ENCODE measurements around the gene RAB25.

The RAB25 gene

DNA sequence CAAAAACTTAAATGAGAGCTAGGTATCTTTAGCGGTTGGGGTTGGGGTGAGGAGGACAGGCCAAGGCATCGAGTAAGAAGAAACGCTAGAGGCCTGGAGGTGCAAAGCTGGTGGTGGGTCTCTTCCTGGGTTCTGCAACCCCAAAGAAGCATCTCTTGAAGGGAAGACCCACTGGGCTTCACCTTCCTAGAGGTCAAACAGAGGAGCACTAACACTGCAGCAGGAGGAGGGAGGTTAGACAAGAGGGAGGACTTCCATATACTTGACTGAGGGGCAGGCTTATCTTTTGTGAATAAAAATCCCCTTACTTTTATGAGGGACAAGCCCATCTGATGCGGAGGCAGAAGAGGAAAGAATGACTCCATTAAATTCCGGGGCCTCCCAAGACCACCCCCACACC lies 18.8 kb downstream of the RAB25 start:
- no peak for DNase-seq
- TF ChIP-seq POLR2A (IDR thresholded peaks at IDR 0.05; ENCODE audit: low read length), result no peak
- no peak for TF ChIP-seq GATA1 (IDR thresholded peaks at IDR 0.05; ENCODE audit: low read depth, low read length)

DNA sequence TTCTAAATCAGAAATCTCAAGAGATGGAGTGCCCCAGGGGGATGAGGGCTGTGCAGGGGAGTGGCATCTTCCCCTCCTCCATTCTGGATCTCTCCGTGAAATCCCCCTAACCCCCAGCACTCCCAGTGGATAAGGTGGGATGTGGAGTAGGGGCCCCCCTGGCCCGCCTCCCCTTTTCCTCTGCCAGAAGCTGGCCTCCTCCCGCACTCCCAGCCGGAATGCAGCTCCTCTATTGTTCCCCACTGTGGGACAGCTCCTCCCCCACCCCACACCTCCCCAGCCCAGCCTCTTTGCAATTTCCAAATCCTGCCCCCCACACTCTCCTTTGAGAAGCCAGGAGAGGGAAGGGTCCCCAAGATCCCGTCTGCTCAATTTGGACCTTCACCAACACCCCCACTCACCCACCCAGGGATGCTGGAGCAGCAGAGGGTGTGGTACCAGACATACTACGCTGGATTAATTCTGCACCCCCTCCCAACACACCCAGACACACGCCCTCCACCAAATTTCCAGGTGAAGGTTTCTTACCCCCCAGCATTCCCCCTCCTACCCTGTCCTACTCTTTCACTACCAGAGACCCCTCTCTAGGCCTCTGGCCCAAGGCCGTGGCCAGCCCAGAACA lies 19.4 kb downstream of the RAB25 start:
- TF ChIP-seq POLR2A (IDR thresholded peaks at IDR 0.05; ENCODE audit: low read length), result no peak
- TF ChIP-seq GATA1 (IDR thresholded peaks at IDR 0.05; ENCODE audit: low read depth, low read length), result no peak

DNA sequence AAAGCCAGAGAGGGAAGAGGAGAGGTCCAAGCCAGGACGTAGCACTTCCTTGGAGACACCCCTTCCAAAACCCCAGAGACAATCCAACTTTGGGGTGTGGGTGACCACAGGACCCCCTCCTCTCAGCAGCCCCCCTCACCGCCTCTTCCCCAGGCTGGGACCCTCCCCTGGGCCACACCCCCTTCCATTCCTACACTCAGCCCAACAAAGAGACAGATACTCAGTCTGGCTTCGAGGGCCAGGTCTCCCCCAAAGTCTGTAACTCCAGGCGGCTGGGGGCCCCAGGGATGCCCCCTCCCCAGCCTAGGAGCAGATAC lies 19.9 kb downstream of the RAB25 start:
- DNase-seq, result no peak
- TF ChIP-seq GATA1 (IDR thresholded peaks at IDR 0.05; ENCODE audit: low read depth, low read length), result no peak
- TF ChIP-seq POLR2A (IDR thresholded peaks at IDR 0.05; ENCODE audit: low read length), result no peak

More for the DNA sequence above, 19.4 kb downstream of the RAB25 start:
- no peak for DNase-seq

DNA sequence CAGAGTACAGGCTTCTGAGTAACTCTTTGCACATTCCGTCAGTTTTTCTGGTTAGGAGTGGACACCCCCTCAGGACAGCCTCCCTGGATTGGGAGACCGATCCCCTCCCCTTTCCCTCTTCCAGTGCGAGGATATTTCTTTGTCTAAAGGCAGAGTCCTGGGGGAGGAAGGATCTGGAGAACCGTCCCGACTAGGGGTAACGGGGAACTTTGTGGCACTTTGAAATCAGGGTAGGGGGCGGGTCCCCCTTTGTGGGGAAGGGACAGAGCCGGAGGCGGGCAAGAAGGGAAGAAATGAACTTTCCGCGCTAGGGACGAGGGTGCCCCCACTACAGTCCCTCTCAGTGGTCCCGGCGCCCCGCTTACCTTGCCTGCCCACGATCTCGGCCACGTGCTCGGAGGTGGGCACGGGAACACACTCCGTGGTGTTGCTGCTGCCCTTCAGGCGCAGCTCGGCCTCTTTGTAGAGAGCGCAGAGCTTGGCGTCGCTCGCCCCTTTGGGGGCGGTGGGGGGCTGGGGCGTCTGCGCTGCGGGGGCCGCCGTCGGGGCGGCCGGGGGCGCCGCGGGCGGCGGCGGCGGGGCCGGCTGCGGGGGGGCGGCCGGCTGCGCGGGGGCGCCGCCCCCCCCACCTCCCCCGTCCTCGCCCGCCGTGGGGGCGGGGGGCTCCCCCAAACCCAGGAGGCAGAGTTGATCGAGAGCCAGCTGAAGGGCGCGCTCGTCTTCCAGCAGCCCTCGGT lies 20.4 kb downstream of the RAB25 start:
- DNase-seq, result no peak
- no peak for TF ChIP-seq POLR2A (IDR thresholded peaks at IDR 0.05; ENCODE audit: low read length)
- no peak for TF ChIP-seq GATA1 (IDR thresholded peaks at IDR 0.05; ENCODE audit: low read depth, low read length)

DNA sequence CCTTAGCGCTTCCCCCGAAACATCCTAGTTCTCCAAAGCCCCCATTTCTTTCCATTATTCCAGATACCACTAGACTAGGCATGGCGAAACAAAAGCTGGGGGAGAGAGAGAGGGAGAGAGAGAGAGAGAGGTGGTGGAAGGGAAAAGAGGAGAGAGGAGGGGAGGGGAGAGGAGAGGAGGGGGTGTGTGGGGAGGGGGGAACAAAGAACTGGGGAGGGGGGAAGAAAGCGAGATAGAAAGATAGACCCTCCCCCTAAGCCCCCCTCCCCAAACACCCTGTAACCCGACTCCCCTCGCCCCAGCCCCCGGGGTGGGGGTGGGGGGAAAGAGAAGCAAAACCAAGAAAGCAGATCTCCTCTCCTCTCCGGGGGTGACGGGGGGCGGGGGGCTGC lies 21.0 kb downstream of the RAB25 start:
- TF ChIP-seq GATA1 (IDR thresholded peaks at IDR 0.05; ENCODE audit: low read depth, low read length) (no peak), POLR2A (IDR thresholded peaks at IDR 0.05; ENCODE audit: low read length) (no peak)
- no peak for DNase-seq

DNA sequence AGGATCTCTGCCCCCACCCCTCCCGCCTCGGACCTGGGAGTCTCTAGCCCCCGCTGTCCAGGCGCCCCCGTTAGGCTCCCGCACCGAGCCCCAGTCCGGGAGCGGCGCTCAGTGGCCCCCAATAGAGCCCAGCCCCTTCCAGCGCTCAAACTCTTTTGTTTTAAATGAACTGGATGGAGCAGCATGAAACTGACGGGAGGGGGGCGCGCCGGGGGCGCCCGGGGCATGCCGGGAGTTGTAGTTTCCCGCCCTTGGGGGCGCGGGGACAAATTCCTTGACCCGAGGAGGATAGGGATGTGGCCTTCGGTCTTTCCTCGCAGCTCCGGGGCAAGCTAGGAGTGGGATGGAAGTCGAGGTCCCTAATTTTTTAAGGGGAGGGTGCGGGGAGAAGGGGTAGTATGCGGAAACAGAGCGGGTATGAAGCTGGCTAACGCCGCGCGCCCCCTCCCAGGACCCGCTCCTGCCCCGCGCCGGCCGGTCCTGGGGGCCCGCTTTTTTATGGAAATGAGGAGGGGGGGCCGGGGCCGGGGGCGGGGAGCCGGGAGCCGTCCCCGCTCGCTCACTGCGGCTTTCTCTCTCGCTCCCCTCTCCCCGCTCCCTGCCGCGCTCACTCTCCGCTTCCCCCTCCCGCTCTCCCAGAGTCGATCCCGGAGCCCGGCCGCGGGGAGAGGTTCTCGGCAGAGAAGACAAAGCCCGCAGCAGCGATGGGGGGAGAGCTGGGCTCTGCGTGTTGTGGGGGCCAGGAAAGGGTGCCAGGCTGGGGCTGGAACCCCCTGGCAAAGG lies 21.5 kb downstream of the RAB25 start, which contains the start of gene MEX3A:
Gene MEX3A (minus strand): TSS at position 157 of the 783 bp plus-strand sequence. CDS start 467 bp downstream, outside the sequence.
- DNase-seq, result peak; percentile 65 to 69
- no peak for TF ChIP-seq GATA1 (IDR thresholded peaks at IDR 0.05; ENCODE audit: low read depth, low read length)
- no peak for TF ChIP-seq POLR2A (IDR thresholded peaks at IDR 0.05; ENCODE audit: low read length)

DNA sequence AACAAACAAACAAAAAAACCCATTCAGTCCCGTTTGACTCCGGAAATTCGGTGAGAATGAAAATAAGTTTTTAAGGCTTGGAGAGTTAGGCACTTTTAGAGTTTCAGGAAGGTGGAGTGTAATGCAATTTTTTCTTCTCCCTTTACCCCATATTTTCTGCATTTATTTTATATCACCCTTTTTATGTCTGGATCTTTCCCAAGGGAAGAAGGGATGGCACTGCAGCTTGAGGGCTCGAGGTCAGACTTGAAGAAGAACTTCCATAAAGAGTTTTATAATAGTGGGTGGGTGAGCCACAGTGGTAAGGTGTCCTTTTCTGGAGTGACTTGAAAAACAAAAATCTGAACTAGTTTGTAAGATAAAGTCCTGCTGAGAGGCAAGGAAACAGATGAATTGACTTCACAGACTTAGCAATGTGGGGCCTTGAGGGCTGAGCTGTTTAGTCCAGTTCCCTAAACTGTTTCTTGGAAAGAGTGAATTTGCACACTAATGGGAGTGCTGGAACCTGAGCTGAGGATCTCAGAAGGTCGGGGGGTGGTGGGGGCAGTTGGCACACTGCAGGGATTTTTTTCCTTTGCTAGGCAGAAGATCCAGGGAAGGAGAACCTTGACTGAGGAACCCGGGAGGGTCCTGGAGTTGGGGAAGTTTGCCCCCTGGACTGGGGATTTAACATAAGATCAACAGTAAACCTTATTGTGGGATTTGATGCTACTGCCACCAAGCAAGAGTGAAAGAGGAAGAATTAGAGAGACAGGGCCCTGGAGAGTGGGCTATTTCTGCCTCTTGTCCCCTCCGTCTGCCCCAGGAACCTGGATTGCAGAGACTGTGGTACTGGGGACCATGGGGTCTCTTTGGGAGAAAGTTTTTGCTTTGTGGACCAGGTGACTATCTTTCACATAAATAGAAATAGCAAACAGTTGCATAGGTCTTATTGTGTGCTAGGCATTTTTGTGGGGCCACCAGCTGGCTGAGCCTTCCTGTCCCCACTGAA lies 23.1 kb downstream of the RAB25 start:
- no peak for TF ChIP-seq POLR2A (IDR thresholded peaks at IDR 0.05; ENCODE audit: low read length)
- no peak for DNase-seq

DNA sequence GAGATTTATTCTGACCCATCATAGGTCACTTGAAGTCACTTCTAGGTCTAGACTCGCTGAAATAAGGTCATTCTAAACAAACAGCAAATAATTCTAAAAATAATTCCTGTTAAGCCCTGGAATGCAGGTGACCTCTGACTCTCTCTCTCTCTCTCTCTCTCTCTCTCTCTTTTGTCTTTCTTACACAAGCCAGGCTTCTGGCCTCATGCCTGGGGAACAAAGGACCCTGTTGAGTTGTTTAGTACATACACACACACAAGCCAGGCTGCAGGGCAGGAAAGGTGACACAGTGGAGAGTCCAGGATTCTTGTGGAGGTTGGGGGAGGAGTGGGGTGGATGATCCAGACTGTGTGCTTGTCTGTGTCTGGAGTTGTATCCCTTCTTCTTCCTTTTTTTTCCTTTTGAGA lies 25.3 kb downstream of the RAB25 start:
- no peak for TF ChIP-seq POLR2A (IDR thresholded peaks at IDR 0.05; ENCODE audit: low read length)
- TF ChIP-seq GATA1 (IDR thresholded peaks at IDR 0.05; ENCODE audit: low read depth, low read length), result no peak
- DNase-seq, result no peak

DNA sequence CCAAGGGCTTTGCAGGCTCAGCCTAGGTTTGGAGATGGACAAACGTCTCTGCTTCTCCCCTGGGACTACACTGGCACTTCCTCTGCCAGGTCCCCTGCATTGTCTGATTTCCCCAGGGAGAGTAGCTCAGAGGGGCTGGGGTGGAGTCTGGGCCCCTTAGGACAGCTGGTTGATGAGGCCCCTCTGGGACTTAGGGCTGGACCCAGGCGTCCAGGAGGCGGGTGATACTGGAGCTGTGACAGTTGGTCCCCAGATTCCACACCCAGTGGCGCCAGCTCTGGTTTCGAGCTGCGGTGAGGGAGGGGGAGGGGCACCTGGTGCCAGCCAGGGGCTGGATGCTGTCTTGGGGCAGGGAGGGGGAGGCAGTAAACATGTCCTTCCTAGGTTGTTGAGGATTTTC lies 28.7 kb downstream of the RAB25 start:
- DNase-seq, result no peak
- TF ChIP-seq GATA1 (IDR thresholded peaks at IDR 0.05; ENCODE audit: low read depth, low read length), result no peak
- no peak for TF ChIP-seq POLR2A (IDR thresholded peaks at IDR 0.05; ENCODE audit: low read length)

DNA sequence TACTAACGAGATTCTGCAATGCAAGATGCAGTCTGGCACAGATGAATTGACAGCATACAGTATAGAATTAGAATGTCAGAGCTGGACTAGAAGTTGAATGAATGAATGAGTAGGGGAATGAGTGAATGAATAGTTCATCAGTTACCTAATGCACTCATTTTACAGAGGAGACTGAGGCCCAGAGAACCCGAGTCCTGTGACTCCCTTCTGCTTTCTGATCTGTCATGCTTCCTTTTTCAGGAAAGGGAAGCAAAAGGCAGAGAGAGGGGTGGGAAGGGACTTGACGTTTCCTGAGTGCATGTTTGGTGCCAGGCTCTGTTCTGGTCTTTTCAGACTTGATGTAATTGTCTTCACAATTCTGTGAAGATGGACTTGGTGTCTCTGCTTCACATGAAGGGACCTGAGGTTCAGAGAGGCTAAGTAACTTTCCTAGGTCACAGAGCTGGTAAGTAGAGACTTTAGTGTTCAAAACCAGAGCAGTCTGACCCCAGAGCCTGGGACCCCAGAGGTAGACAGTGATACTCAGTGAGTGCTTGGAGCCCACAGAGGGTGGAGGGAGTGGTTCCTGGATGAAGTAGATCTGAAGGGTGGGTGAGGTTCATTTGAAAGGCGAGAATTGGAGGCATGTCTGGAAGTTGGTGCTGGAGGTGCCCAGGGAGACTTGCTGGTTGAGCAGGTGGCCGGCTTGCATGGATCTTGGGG lies 29.3 kb downstream of the RAB25 start:
- no peak for TF ChIP-seq POLR2A (IDR thresholded peaks at IDR 0.05; ENCODE audit: low read length)
- TF ChIP-seq GATA1 (IDR thresholded peaks at IDR 0.05; ENCODE audit: low read depth, low read length), result no peak
- no peak for DNase-seq

DNA sequence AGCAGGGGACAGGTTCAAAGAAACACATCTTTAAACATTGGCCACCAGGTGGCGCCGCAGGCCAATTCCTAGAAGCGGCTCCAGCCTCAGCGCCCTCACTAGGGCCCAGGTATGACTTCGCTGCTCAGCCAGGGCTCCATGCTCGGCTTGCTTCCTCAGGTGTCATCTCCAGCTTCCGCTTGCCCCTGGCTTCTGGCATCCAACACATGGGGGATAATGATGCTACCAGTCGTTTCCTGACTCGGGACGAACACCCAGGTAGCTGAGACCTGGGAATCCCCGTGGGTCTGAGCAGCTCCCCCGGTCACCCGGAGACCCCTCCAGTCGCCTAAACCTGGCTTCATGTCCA lies 29.9 kb downstream of the RAB25 start:
- peak; percentile 82 to 92 for DNase-seq
- TF ChIP-seq POLR2A (IDR thresholded peaks at IDR 0.05; ENCODE audit: low read length) (no peak), GATA1 (IDR thresholded peaks at IDR 0.05; ENCODE audit: low read depth, low read length) (no peak)

DNA sequence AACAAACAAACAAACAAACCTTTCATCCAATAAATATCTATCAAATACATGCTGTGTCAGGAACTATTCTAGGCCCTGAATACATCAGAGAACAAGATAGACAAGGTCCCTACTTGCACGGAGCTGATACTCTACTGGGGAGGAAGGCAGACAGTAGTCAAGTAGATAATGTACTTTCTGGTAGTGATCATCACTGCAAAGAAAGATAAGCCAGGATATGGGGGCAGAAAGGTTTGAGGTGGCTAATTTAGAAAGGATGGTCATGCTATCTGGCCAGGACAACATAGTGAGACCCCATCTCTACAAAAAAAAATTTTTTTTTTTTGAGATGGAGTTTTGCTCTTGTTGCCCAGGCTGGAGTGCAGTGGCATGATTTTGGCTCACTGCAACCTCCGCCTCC lies 30.6 kb downstream of the RAB25 start:
- TF ChIP-seq GATA1 (IDR thresholded peaks at IDR 0.05; ENCODE audit: low read depth, low read length) (no peak), POLR2A (IDR thresholded peaks at IDR 0.05; ENCODE audit: low read length) (no peak)
- DNase-seq, result peak; percentile 22 to 62

DNA sequence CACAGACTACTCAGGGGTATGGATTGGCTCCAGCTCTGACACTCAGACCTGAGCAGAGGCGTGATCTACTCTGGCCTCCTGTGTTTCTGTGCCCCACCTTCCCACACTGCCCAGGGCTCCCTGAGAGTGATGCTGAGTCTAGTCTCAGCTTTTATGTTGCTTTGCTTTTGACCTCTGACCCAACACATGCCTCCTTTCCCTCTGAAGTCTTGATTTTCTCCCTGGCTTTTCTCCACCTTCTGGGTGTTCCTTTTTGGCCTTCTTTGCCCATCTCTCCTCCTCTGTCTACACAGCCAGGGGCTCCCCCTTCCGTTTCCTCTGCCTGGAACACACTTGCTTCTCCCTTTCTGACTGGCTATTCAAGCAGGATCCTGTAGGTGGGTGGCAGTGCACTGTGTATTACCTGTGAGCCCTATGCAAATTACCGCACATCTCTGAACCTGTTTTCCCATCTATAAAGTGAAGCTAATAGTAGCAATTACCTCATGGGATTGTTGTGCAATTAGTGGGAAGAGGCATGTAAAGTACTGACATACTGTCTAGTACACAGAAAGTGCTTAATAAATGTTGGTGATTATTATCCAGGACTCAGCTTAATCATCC lies 35.0 kb downstream of the RAB25 start:
- no peak for DNase-seq
- no peak for TF ChIP-seq POLR2A (IDR thresholded peaks at IDR 0.05; ENCODE audit: low read length)
- no peak for TF ChIP-seq GATA1 (IDR thresholded peaks at IDR 0.05; ENCODE audit: low read depth, low read length)
